Fibroblast of skin of left biceps (primary cell): Measurements from ENCODE around the gene NME5.
"Not testable (repeated sequence)": the region's sequence is repeated elsewhere in the genome, so short reads cannot be mapped to it uniquely, and the experiment has no call there.

Experiments used
- DNase-seq, 2 experiments: peaks; one replicate each; pipeline ENCODE4 v3.0.0-alpha.2; 2013; ENCODE audit warnings: low read depth in 2 of 2

NME5 gene, protein sequence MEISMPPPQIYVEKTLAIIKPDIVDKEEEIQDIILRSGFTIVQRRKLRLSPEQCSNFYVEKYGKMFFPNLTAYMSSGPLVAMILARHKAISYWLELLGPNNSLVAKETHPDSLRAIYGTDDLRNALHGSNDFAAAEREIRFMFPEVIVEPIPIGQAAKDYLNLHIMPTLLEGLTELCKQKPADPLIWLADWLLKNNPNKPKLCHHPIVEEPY

DNA sequence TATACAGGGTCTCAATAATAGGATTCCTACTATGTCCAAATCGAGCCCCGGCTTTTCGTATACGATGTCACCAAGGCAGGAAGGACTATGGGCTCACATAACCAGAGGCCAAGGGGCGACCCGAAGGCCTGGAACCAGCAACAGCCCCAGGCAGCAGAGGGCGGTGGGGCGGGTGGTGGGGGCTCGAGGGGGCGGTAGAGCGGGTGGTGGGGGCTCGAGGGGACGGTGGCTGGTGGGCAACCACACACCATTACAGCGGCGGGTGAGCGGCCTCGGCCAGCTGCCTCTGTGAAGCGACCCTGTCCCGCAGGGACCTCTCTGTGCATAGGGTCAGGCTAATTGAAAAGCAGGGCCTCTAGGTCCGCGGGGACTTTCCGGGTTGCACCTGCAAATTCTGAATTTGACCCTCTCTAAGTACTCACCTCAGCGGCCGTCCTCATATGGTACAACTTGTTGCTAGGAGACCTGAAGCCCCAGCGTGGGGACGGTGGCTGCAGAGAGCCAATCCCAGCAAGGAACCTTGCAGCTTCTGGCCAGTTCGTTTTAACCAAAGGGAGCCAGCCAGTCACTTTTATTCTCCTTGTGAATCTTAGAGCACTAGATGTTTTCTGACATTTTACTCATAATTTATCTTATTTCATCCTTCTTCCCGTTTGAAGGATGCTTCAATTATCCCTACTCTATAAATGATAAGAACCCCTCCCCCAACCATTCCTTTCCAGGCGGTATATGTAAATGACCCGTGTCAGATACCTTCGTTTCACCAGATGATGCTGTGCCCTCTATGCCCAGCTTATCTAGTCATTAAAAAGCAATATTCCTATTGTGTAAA is at the start of gene NME5:
TSS of gene NME5 (minus strand) at position 480 of the 832 bp plus-strand sequence. CDS start 648 bp downstream, outside the sequence.
- no peak for DNase-seq

DNA sequence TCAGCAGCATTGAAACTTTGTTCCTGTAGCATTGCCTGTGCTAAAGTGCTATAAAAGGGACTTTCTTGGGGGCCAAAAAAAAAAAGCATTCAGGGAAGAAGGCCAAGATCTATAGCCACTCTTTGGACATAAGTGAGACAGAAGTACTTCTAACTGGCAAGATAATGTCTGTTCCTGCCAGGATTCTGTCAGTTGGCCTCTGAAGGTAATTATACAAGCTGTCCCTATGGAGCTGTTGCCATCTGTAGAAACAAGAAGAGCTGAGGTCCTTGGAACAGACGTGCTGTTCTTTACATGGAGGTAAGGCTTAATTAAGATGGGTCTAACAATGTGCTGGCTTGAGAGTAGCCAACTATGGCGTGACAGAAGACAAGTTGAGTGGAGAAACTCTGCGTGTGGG is 49.4 kb upstream of the NME5 start:
- DNase-seq, result no peak

DNA sequence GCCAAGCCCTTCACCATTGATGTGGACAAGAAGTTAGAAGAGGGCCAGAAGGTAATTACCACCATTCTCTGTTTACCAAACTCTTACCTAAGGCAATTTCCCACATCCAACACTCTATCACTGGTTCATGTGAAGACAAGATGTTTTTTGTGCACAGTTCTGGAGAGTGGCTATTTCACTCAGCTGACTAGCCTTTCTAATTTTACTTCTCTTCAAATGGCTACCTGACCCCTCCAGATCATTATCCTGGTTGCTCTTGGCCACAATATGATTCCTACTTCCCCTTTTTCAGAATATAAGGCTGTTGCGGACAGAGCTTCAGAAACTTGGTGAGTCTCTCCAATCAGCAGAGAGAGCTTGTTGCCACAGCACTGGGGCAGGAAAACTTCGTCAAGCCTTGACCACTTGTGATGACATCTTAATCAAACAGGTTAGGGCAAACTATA is 46.8 kb upstream of the NME5 start:
- no peak for DNase-seq

DNA sequence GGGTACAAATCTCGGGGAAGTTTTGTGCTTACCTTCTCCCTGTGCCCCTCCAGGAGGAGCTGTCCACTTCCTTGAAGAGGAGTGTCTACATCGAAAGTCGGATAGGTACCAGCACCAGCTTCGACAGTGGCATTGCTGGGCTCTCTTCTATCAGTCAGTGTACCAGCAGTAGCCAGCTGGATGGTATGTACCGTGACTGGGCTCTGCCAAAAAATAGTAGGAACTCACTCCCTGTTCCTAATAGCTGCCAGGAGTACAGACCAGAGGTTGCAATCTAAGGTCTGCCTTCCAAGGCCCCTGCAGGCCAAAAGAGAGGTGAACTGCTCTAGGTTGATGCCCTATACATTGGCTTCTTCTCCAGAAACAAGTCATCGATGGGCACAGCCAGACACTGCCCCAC is 43.6 kb upstream of the NME5 start:
- DNase-seq, result no peak

DNA sequence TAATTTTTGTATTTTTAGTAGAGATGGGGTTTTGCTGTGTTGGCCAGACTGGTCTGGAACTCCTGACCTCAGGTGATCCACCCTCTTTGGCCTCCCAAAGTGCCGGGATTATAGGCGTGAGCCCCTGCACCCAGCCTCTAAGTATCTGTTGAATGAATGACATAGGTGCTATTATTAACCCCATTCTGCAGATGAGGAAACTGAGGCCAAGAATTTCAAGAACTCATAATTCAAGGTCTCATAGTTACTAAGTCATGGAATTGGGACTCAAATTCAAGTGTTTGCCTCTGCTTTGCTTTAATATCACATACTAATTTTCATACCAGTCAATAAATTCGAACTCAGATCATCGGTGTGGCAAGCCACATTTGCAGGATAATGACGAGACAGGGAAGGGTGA is 41.6 kb upstream of the NME5 start:
- DNase-seq, result no peak

DNA sequence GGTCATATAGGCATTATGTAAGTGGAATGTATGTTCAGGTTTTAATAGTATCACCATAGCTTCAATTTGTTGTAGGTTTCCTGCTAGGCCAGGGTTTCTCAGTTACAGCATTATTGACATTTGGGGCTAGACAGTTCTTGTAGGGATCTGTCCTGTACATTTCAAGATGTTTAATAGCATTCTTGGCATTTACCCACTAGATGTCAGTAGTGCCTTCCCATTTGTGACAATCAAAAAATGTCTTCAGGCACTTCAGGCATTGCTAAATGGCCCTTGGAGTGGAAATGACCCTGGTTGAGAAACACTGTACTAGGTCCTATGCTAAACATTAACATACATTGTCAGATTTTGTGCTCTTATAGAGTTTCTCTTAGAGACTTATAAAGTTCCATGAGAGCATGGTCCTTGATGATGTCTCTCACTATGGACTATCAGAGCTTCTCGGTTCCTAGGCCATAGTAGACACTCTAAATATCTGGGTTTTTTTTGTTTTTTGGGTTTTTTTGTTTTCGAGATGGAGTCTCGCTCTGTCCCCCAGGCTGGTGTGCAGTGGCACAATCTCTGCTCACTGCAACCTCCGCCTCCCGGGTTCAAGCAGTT is 41.1 kb upstream of the NME5 start:
- DNase-seq, result peak; percentile 21 to 28

DNA sequence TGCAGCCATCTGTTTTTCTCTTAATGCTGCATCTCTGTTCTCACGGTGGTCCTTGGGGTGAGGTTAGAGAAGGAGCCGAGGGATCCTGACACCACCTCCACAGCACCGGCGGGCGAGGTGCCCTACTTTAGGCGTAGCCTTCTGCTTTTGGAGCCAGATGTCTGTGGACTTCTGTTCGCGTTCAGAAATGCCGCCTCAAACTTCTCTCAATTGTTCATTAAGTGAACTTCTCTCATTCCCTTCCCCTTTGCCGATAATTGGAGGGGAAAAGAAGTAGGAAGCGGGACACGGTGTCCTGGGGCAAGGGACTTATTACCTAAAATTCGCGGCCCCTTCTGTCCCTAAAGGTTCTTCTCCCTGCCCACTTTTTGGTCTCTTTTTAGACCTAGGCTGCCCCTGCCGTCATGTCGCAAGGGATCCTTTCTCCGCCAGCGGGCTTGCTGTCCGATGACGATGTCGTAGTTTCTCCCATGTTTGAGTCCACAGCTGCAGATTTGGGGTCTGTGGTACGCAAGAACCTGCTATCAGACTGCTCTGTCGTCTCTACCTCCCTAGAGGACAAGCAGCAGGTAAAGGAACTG is 40.1 kb upstream of the NME5 start:
- DNase-seq, result no peak

DNA sequence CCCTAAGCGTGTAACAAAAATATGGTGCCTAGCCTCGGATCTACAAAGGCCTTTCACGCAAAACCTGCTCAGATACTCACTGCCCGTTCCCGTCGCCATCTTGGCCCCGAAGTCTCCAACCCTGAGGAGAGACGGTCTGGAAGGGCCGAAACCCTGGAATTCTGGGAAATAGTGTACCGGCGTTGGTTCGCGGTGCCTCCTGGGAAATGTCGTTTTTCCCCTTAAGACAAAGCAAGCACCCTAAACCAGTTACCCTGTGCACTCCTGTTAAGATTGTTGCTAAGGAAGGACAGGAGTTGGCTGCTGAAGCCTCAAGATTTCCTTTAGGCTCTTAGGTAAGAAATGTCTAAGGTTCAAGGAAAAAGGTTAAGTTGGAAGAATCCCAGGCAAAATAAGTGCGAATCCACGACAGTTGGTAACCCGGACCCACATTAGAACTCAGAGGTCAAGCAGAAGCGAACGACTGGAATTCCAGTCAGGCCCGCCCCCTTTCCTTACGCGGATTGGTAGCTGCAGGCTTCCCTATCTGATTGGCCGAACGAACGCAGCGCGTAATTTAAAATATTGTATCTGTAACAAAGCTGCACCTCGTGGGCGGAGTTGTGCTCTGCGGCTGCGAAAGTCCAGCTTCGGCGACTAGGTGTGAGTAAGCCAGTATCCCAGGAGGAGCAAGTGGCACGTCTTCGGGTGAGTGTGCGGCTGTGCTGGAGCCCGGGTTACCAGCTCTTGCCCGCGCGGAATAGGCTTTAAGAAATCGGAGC is 39.5 kb upstream of the NME5 start, which contains the start of the genes BRD8 and KIF20A:
TSS of gene BRD8 (minus strand) at position 115 of the 761 bp plus-strand sequence. CDS start at position 99, 16 bp downstream.
TSS of gene KIF20A (plus strand) at position 597 of the 761 bp plus-strand sequence. CDS start 569 bp downstream, outside the sequence.
- peak; percentile 85 to 86 for DNase-seq

DNA sequence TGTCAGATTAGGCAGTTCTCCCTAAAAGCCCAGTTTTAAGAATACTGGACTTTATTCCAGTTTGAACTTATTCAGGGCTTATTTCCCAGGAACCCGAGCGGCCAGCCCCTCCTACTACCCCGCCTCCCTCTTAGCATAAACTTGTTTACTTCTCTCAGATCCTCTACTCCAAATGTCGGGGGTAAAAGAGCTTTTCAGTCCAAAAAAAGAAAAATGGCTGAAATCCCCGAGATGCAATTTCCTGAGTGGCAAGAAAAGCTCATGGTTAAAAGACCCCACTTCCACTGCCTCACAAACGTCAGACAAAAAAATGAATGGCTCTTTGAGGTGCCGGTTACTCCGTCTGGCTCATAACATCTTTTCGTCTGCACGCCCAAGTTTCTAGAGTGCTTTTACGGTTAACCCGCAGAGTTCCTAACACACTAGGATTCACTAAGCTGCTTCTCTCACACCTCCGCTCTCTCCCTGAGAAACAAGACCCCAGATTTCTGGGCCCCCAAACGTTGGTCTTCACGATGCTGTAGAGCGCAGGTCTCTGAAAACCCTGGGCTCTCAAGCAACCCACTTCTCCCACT is 38.8 kb upstream of the NME5 start:
- DNase-seq, result no peak

DNA sequence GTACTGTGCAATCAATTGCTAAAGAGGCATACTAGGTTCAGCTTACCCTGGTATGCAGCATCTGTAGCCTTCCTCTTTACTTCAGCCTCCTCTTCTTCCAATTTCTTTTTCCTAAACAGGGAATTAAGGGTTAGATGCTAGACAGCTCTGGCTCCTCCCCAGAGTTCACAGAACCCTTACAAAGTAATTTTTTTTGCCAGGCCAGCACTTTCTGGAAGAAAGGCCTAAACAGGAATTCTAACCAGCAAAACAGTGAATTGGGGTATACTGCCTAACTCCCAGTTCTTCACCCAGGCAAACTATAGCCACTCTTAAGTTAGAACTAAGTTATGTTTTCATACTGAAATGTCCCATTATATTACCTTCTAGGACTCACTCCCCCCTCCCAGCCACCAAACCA is 31.1 kb upstream of the NME5 start:
- DNase-seq, result no peak

DNA sequence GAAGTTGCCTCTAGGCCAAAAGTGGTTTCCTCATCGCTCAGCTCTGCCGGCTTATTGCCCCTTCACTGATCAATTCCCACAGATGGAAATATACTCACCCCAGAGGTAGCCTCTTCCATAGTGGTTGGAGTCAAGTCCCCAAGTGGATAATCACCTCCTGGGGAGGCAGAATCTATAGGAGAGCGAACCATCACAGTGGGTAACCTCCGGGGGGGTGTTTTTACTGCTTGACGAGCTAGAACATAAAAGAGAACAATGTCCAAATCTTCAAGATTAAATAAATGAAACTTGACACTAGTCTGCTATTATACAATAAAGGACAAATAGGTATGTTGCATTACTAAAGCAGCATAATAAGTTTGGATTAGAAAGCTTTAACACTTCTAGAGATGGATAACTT is 29.9 kb upstream of the NME5 start:
- DNase-seq, result no peak

DNA sequence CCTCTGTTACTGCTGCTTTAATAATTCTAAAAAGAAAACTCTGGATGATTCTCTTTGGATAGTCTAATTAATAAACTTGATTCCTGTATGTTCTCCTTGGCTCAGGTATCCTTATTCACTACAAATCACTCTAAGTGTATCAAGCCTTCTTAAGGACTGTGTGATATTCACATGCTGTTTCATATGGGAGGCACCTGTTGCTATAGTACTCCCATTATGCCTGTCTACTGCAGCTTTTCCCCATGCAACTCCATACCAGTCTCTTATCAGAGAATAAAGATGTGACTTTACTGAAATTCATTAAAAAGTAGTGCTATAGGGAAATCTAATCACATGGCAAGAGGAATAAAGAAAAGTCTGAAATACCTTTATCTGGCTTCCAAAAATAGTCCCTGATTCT is 24.5 kb upstream of the NME5 start:
- no peak for DNase-seq

DNA sequence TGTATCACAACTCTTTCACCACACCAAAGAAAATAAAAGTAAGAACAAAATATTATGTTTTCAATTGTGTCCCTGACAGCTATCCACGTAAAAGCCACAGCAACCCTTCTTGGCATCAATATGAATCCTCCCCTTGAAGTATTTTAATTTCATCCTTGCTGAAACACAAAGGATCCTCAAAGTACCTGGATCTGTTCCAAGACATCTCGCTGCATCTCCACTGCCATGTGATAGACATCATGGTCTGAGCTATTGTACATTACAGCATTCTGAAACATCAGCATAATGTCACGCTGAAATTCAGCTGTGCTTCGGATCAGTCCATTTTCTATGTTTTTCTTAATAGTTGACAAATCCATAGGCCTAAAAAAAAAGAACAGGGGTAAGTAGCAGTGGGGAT is 21.5 kb upstream of the NME5 start:
- no peak for DNase-seq

DNA sequence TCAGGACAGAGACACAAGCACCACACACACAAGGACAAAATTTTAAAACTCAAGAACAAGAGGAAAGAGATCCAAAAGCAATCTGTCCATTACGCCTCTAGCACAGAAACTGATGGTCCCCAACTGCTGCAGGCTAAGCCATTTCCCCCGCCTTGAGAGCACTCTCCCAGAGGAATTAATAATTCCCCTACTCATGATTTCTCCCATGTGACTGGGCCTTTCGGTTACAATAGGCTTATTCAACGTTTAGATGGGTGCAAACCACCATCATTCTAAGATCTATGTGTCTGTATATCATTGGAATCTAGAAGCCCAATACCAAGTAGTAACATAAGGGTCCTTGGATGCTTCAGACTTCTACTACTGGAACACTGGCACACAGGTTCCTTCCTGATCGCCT is 20.4 kb upstream of the NME5 start:
- DNase-seq, result no peak

DNA sequence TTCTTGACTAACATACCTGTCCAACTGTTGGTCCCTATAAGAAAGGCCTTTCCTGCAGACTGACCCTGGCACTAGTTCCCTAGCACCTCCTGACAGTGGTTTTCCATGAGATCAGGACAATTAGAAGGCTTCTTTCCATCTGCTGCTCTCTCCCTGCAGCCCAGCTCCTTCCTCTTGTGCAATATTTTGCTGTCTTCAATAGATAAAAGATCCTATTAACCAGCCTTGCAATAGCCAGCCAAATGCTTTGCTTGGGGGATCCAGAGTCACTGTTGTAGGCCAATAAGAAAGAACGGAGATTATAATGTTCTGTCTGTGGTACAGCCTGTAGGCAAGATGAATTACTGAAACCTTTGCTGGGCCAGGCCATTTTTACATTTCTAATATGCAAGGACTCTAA is 18.4 kb upstream of the NME5 start:
- DNase-seq, result no peak

DNA sequence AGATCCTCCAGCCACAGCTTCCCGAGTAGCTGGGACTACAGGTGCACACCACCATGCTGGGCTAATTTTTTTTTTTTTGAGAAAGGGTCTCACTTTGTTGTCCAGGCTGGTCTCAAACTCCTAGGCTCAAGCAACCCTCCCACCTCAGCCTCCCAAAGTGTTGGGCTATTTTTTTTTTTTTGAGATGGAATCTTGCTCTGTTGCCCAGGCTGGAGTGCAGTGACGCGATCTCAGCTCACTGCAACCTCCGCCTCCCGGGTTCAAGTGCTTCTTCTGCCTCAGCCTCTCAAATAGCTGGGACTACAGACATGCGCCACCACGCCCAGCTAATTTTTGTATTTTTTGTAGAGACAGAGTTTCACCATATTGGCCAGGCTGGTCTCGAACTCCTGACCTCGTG is 16.7 kb upstream of the NME5 start:
- DNase-seq, result not testable (repeated sequence)

DNA sequence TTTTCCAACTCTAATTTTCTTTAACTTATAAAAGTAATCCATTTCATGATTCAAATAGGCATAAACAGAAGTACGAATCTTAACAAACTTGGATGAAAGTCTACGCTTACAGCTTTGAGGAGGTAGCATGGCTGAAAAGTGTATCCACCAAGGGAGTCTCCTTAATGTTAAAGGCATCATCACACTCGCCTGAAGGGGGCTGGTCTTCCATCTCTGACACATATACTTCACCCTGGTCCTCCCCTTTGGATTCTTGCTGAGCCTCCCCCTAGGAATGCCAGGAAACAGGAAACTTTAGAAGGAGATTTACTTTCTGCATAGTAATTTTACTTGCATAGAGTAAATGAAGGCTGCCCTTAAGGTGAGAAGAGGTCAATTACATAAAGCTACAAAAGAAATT is 10.3 kb upstream of the NME5 start:
- DNase-seq, result no peak

DNA sequence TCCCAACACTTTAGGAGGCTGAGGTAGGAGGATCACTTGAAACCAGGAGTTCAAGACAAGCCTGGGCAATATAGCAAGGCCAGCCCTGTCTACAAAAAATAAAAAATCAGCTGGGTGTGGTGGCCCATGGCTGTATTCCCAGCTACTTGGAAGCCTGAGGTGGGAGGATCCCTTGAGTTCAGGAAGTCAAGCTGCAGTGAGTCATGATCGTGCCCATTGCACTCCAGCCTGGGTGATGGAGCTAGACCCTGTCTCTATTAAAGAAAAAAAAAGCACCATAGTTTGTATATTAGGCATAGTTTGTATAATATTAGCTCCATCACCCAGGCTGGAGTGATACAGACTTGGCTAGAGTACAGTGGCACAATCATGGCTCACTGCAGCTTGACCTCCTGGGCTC is 9.6 kb upstream of the NME5 start:
- peak; percentile 18 to 28 for DNase-seq

DNA sequence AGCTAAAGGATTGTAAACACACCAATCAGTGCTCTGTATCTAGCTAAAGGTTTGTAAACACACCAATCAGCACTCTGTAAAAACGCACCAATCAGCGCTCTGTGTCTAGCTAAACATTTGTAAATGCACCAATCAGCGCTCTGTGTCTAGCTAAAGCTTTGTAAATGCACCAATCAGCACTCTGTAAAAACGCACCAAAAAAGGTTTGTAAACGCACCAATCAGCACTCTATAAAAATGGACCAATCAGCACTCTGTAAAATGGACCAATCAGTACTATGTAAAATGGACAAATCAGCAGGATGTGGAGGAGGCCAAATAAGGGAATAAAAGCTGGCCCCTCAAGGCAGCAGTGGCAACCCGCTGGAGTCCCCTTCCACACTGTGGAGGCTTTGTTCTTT is 4.3 kb upstream of the NME5 start:
- DNase-seq, result not testable (repeated sequence)

DNA sequence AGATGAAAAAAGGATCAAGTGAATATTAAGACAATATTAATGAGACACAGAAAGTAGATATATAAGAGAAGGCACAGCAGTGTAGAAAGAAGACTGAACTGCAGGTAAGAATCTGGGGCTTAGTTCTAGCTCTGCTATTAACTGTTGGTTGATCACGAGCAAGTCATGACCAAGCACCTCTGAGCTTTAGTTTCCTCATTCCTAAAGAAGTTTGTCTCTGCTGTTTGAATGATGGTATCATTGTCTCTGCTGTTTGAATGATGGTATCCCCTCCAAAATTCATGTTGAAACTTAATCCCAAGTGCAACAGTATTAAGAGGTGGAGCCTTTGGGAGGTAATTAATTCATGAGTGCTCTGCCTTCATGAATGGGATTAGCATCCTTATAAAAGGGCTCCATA is 2.5 kb upstream of the NME5 start:
- DNase-seq, result no peak

DNA sequence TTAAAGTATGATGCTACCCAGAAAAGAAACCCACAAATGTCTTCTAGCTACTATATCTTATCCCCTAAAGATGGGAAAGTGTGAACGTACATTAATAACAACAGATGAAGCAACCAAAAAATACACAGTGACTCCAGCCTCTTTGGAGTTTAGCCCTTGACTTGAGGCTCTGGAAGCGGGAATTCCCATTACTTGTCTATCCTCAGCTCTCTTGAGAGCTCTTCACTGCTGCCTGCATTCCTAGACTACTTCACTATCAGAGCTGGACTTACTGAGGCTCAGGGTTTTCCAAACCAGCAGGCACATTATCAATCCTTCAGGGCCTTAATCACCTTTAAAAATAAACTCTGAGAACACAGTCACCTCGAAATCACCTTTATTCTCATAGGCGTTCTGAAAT is 1.0 kb upstream of the NME5 start:
- no peak for DNase-seq
